Ammon's horn (tissue), 1 donor: ENCODE measurements around the gene MAGEA9B.
"Not testable (repeated sequence)": the region's sequence is repeated elsewhere in the genome, so short reads cannot be mapped to it uniquely, and the experiment has no call there.

Experiments
- DNase-seq: peaks from one replicate; pipeline ENCODE4 v3.0.0-alpha.2; 2016; ENCODE audit warnings: low spot score

The MAGEA9B gene, protein sequence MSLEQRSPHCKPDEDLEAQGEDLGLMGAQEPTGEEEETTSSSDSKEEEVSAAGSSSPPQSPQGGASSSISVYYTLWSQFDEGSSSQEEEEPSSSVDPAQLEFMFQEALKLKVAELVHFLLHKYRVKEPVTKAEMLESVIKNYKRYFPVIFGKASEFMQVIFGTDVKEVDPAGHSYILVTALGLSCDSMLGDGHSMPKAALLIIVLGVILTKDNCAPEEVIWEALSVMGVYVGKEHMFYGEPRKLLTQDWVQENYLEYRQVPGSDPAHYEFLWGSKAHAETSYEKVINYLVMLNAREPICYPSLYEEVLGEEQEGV

DNA sequence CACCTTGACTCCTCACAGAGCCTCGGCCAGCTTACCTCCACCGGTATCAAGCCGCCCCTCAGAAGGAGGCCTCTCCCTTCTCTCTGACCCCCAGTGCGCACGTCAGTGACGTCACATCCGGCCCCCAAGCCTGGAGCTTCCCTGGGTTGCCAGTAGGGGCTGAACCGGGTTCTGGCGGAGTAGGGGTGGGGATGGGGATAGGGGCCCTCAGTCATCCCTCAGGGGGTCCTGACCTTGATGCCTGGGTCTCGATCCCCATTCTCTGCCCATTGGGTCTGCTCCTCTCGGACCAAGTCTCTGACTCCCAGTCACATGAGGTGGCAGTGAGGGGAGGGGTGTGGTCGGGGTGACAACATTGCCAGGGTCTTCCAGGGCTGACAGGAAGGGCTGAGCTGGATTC lies at the start of gene MAGEA9B:
Gene MAGEA9B (minus strand): TSS at position 101 of the 400 bp plus-strand sequence. CDS start 4,280 bp downstream, outside the sequence.
- not testable (repeated sequence) for DNase-seq

DNA sequence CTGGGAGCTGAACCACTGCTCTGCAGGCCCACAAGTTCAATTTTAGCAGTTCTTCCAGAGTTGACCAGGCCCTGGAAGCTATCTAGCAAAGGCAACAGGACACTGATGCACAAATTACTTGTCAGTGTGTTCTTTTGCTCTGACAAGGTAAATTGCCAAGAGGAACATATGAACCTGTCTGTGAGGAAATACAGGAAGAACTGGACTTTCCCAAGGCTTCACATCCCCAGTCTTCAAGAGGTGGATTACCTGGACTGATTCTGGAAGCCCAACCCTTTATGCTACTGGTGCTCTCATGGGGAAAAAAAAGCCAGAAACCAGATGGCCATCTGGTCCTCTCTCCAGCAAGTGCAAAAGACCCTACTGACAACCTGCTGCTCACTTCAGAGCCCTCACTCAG lies 46.3 kb upstream of the MAGEA9B start:
- DNase-seq, result no peak

DNA sequence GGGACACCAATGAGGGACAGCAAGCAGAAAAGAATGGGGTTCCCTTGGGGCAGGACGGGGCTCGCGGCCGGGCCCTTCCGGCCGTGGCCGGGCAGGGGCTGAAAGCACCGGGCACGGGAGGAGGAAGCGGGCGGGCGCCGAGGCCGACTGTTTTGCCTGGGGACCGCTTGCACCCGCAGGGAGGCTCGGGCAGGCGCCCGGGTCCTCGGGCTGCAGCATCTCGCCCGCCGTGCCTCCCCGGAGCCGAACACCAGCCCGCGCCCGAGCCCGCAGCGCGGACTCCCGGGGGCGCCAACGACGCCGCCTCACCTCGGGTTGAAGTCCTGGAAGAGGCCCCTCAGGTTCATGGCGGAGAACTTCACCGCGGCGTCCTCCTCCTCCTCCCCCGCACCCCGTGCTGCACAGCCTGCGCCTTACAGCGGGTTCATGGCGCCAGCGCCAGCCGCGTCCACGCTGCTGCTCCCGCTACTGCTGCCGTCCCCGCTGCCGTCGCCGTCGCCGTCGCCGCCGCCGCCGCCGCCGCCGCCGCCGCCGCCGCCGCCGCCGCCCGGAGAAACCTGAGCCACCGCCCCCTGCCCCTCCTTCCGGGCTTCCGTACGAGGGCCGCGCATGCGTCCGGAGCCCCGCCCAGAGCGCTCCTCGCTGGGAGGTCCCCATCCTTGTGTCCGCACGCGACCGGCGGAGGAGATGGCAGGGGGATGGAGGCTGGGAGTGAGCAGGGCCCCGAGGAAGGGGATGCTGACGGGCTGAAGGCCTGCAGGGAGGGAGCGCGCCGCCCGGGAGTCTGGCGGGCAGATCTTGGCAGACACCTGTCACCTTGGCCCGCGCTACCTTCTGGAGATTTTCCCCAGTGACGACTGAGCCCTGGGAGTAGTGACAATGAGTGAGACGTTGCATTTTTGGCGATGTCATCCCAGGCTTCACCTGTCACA lies 44.2 kb upstream of the MAGEA9B start, which contains the start of gene TMEM185A:
Gene TMEM185A (minus strand): TSS at position 559 of the 932 bp plus-strand sequence. CDS start 212 bp downstream, at position 347.
- peak; percentile 44 for DNase-seq

DNA sequence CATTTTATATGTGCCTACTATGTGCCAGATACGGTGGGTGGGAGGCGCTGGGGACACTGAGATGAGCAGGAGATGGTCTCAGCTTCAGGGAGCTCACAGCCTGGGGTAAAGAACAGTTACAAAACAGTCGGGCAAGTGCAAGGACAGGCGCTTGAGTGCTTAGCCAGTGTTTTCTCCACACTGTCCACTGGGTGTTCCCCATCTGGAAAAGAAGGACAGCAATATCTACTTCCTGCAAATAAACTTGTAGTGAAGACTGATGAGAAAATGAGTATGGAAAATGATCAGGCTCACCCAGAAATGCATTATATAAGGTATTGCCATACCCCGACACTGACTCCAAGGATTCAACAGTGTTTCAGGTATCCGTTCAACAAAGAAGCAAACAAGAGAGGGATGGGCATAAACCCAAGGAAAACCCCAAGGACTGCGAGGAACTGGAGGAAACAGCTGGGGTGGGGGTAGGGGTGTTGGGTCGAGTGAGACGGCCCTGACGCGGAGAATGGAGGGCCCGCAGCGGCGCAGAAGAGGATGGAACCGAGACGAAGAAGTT lies 43.5 kb upstream of the MAGEA9B start:
- DNase-seq, result peak; percentile 5

DNA sequence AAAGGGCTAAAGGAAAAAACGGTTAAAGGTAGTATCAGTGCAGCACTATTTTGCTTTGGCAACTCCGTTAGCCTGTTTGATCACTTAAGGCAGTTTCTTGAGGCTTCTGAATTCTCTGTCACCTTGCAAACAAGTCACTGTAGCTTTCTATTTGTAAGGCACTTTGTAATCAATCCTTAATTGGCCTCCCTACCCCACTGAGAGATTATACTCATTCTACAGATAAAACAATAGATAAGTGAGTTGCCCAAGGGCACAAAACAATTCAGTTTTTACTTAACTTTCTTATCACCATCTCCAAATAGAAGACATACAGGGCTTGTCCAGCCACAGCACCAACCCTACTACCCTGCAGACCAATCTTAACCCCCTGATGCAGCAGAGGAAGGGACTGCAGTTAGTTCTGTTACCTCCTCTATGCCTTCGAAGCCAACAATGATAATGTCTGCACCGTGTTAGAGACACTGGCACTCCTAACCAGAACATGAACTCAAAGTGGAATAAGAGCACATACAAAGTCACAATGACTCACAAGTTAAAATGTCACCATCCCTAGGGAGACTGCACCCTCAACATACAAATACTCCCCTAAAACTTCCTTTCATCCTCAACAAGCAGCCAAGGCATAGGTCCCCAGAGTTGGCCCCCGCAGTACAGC lies 42.6 kb upstream of the MAGEA9B start:
- no peak for DNase-seq

DNA sequence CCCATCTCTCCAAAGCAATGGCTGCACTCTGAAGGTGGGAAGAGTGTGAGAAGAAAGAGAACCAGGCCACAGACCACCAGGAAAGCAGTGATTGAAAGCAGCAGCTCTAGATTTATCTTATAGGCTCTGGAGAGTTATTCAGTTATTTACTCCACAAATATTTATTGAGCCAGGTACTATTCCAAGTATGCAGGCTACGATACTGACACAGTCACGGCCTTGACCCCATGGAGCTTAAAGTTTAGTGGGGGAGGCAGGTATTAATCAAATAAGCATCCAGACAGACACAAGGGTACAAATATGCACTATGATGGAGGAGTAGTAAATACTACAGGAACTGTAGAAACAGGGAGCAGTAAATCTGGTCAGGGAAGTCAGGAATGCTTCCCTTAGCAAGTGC lies 41.5 kb upstream of the MAGEA9B start:
- DNase-seq, result no peak

DNA sequence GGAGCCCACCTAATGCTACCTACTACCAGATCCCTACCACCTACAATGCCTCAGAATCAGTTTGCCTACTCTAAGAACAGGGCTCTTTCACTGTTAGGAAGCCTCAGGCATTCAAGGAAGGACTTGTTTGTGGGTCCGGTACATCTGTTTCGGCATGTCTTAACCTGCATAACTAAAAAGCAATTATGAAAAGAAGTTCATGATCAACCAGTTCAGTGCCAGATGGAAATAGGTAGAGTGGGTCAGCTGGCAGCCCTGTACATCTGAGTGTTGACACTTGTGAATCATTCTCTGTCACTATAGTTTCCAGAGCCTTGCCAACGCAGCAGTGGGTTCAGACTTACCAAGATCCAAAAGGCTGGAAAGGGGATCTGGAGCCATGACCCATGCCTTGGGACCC lies 41.0 kb upstream of the MAGEA9B start:
- DNase-seq, result no peak

DNA sequence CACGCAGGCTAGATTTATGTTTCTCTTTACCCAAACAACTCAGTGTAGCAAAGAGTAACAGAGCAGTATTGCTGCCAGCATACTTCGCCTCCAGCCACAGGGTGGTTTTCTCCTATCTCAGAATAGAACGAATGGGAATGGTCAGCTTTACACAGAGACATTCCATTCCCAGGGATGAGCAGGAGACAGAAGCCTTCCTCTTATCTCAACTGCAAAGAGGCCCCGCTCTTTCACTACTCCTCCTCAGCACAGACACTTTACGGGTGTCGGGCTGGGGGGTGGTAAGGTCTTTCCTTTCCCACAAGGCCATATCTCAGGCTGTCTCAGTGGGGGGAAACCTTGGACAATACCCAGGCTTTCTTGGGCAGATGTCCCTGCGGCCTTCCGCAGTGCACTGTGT lies 39.6 kb upstream of the MAGEA9B start:
- DNase-seq, result not testable (repeated sequence)

DNA sequence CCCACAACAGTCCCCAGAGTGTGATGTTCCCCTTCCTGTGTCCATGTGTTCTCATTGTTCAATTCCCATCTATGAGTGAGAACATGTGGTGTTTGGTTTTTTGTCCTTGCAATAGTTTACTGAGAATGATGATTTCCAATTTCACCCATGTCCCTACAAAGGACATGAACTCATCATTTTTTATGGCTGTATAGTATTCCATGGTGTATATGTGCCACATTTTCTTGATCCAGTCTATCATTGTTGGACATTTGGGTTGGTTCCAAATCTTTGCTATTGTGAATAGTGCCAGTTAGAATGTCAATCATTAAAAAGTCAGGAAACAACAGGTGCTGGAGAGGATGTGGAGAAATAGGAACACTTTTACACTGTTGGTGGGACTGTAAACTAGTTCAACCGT lies 32.4 kb upstream of the MAGEA9B start:
- DNase-seq, result not testable (repeated sequence)

DNA sequence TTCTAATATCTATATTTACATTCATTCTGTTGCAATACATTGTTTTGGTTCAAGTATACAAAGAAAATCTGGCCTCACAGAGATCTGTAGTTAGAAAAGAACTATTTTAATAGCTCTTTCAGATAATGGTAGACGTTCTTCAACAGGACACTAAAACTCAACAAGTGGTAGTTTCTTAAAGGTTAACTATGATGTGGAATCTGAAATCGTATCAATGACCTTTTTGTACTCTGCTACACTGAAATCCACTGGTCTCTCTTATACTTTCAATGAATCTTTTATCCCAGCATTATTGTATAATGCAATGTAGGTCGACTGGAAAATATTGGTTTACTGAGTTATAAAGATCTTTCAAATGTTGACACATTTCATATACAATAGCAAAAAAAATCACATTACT lies 31.6 kb upstream of the MAGEA9B start:
- no peak for DNase-seq

DNA sequence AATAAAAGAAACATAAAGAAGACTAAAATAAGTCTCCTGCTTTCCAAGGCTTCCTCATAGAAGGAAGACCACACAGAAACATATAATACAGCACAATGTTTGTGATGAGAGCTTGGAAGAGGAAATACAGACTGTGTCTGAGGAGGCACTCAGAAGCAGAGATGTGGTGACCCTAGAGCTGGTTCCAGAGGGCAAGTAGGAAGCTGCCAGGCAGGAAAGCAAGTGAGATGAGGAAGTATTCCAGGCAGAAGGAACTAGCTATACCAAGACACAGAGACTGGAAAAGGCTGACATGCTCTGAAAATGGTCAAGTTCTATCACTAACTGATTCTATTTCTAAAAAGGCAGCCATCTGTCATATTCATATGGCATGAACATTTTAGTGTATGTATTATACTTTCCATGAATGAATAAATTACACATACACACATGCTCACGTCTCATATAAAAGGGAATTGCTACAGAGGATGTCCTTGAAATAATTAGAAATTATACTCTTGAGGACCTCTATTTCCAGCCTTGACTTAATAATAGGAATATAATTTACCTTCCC lies 24.4 kb upstream of the MAGEA9B start:
- no peak for DNase-seq

DNA sequence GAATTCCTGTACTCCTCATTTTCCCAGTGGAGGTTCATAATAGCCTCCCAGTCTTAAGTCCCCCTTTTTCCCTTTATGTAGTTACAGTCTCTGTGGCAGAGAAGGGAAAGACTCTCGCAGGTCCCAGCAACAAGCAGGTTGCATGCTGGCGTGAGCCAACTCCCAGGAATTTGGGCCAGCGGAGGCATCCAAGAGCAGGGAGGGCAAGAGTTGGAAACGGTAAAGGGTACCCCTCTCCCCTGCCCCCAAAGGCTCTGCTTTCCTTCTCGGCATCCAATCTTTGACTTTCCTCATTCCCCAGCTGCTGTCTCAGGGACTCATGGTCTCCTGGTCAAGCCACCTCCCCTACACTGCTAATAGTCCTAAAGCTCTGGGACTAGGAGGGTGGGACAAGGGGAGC lies 23.3 kb upstream of the MAGEA9B start:
- no peak for DNase-seq

DNA sequence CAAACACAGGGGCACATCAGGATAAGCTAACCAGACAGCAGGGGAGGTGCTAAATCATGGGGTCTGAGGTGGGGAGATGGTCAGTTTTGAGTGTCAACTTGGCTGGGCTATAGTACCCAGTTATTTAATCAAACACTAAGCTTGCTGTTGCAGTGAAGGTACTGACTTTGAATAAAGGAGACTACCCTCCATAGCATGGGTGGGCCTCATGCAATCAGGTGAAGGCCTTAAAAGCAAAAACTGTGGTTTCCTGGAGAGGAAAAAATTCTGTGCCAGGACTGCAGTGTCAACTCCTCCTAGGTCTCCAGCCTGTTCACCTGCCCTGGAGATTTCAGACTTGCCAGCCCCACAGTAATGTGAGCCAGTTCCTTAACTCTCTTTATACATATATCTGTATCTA lies 20.4 kb upstream of the MAGEA9B start:
- no peak for DNase-seq

DNA sequence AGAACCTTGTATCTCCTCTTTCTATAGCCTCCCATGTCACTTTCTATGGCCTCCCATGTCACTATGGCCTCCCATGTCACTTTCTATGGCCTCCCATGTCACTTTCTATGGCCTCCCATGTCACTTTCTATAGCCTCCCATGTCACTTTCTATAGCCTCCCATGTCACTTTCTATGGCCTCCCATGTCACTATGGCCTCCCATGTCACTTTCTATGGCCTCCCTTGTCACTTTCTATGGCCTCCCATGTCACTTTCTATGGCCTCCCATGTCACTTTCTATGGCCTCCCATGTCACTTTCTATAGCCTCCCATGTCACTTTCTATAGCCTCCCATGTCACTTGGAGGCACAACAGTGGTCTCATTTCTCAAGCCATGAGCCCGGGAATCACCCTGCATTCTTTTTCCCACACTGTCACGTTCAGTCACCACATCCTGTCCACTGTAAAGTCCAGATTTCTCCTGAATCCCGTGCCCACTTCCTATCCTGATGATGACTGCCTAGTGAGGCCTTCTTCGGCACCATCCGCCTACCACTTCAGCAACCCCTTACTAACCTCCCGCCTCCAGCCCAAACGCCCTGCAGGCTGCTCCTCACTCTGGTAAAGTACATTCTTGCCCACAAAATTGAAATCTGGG lies 18.1 kb upstream of the MAGEA9B start:
- not testable (repeated sequence) for DNase-seq

DNA sequence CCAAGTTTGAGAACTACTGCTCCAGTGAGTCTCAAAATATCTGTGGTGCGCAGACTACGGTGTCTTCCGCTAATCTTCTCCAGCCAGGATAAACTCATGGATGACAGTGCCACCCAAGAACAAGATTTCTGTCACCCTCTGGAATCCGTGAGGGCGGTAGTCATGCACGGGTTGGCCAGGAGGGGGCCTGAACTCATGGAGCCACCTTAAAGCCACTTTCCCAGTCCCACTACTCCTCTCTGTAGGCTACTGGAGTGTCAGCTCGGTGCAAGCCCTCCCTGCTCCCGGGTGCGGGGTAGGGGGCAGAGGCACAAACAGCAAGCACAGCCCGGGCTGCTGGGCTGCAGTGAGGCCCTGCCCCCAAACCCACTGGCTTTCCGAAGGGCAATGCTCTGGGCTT lies 11.3 kb upstream of the MAGEA9B start:
- DNase-seq, result not testable (repeated sequence)

DNA sequence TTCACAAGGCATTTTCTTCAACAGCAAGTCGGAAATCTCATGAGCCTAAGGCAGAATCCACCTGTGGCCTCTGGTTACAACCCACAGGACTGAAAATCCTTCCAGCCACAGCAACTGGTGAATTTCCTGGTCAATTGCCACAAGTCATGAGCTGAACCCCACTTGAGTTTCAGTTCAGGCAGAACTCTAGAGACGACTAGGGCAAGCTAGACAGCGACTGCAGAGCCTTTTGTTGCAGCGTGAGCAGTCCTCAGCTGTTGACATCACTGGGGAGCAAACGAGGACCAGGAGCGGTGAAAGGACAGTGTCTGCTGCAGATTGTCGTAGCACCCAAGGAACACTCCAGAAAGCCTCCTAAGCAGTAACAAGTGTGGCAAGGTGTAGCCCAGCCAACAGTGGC lies 8.7 kb upstream of the MAGEA9B start:
- DNase-seq, result not testable (repeated sequence)

DNA sequence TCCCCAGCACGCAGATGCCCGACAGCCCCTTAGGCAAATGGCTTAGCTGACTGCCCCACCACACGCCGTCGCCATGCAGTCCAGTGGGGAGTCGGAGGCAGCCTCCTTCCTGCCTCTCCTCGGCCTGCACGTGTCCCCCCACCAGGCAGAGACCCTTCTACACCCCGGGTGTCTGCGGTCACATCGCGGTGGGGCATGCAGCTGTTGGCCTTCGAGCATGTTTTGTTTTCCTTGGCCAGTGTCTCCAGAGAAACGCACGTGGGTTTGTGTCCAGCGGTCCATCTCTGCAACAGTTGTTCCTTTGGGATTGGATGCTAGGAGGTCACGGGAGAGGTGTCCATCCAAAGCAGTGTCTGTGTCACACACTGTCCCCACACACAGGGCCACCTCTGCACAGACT lies 8.0 kb upstream of the MAGEA9B start, which contains the start of gene HSFX2:
Gene HSFX2 (minus strand): TSS at position 101 of the 400 bp plus-strand sequence. CDS start 614 bp downstream, outside the sequence.
- DNase-seq, result not testable (repeated sequence)

DNA sequence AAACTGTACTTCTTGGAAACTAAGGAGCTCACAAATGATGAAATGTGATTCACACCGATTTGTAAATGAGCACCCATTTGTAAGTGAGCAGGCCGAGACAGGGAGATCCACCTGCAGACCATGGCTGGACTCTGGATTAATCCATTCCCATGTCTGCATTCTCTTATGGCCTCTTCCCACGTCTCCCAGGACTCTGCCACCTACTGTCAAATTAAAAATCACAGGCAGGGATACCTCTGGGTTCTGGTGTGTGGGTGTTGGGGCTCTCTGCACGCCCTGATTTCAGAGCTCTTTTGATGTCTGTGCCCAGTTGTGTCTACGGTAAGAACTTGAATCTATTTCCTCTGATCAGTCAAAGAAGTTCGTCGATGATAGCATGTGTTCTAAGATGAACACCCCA lies 3.7 kb upstream of the MAGEA9B start:
- not testable (repeated sequence) for DNase-seq

DNA sequence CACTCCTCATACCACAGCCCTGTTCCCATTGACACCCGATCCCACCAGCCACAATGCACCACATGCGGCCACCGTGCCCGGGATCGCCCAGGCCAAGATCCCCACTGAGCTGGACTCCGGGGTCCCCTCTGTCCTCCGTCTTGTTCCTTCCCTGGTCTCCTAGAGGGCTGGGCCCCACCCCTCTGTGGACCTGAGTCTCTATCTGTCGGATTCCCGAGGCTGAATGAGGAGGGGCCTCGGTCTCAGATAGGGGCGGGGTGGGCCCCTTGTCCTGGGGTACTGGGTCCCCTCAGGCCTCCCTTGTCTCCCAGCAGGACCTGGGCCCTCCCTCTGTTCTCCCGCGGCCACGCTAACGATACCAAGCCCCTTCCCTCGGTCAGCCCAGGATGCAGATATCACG lies 1.6 kb downstream of the MAGEA9B start:
- not testable (repeated sequence) for DNase-seq

DNA sequence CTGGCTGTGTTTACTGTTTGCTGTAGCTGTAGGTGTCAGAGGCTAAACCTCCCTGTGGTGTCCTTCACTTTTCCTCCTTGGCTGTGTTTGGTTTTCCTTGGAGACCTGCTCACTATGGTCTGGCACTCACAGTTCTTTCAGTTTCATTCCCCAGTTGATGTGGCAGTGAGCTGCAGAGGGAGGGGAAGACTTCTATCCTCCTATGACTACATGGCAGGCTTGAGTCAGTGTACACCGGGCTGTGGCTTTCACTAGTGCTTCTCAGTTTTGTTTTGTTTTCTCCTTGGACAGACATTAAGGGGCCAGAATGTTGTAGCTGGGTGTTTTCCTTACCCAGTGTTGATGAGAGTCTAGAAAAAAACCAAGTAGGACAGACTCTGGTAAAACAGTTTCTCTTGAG lies 13.8 kb downstream of the MAGEA9B start:
- not testable (repeated sequence) for DNase-seq

DNA sequence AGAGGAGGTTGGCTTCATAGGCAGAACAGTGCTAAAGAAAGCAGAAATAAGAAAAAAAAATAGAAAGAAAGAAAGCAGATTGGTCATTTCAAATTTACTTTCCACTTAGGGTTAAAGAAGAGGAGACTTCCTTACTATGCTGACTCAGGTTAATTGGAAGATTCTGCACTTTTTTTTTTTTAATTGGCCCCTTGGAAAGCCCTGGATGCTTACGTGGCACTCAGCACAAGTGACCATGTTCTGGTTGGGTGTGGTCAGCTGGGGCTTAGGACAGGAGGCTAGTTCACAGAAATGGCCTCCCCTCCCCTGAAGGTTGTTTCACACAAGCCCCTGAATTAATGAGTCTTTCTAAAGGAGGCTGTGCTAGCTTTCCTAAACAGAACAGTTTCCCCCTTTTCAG lies 14.5 kb downstream of the MAGEA9B start:
- DNase-seq, result no peak
